Measurements from ENCODE around the gene FAAH.
"Not testable (repeated sequence)": the region's sequence is repeated elsewhere in the genome, so short reads cannot be mapped to it uniquely, and the experiment has no call there.

Gene FAAH

DNA sequence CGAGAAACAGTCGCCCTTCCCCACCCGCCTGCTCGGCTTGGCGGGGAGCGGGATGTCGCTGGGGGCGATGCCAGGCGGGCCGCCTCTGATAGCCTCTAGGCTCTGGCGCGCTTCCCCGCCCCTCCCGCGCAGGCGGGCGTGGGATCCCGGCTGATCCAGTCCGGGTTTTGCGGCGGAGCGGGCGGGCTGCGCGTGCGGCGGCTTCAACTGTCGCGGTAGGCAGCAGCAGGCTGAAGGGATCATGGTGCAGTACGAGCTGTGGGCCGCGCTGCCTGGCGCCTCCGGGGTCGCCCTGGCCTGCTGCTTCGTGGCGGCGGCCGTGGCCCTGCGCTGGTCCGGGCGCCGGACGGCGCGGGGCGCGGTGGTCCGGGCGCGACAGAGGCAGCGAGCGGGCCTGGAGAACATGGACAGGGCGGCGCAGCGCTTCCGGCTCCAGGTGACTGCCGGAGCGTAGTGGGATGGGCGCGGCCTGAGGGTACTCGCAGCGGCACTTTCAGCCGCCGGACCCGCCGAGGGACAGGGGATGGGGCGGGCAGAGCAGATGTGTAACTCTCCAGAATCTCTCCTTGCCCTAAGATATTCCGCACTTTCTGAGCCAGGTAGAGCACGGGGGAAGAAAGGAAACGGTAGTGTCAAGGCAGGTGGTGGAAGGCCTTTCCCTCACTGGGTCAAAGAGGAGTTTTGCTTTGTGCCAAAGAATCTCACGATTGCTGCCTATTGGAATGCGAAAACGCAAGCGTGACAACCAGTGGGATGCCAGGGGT, at the start of gene FAAH:
TSS of gene FAAH (plus strand) at position 210 of the 764 bp plus-strand sequence. CDS start at position 242, 32 bp downstream.
- TF ChIP-seq, protein P1, sequence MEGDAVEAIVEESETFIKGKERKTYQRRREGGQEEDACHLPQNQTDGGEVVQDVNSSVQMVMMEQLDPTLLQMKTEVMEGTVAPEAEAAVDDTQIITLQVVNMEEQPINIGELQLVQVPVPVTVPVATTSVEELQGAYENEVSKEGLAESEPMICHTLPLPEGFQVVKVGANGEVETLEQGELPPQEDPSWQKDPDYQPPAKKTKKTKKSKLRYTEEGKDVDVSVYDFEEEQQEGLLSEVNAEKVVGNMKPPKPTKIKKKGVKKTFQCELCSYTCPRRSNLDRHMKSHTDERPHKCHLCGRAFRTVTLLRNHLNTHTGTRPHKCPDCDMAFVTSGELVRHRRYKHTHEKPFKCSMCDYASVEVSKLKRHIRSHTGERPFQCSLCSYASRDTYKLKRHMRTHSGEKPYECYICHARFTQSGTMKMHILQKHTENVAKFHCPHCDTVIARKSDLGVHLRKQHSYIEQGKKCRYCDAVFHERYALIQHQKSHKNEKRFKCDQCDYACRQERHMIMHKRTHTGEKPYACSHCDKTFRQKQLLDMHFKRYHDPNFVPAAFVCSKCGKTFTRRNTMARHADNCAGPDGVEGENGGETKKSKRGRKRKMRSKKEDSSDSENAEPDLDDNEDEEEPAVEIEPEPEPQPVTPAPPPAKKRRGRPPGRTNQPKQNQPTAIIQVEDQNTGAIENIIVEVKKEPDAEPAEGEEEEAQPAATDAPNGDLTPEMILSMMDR (conservative IDR thresholded peaks at IDR 0.05; ENCODE audit: low read depth), result no peak
- ChIA-PET POLR2A (ENCODE audit: low non-redundant PET) (no interaction called here), CTCF (no interaction called here)
- DNase-seq (ENCODE audit: low spot score), result no peak
- H3K27ac ChIP-seq, result no peak within 1 kb of the TSS

DNA sequence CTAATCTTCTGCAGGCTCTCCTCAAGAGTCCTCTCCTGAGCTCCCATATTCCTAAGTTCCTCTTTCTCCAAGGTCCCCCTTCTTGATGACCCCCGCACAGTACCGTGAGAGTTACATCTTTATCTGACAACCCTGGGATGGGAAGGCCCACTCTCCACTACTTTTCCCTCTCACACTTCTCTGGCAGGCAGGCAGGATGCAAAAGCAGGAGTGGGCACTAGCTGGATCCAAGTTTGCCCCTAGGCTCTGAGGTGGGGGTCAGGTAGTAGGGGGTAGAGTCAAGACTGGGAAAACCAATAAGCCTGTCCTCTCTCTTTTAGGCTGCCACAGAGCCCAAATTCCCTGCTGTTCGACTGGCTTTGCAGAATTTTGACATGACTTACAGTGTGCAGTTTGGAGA, 49.6 kb upstream of the FAAH start:
- POLR2A ChIA-PET (ENCODE audit: low non-redundant PET), result no interaction called here
- TF ChIP-seq, protein P1 (conservative IDR thresholded peaks at IDR 0.05; ENCODE audit: low read depth), result no peak
- H3K27ac ChIP-seq, result no peak overlapping the region
- CTCF ChIA-PET, result no interaction called here
- DNase-seq (ENCODE audit: low spot score), result no peak

DNA sequence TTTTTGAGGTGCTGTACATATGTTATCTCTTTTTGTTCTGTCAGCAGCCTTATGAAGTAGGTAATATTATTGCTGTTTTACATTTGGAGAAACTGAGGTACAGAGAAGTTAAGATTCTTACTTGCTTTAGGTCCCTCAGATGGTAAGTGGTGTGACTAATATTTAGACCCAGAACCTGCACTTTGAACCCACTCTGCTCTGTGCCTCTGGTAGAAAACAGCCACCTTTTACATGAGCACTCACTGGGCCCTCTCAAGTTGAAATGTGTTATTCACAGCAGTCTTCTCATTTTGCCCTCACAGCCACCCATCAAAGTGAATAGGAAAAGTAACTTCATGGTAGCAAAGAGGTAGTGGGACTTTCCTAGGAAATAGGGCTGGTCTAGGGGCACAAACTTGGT, 48.8 kb upstream of the FAAH start:
- CTCF ChIA-PET, result interaction anchor here (0.7 kb wide), 1 partner anchor 260 kb away, joined by 3 read pairs; no protein-coding TSS in a partner anchor
- H3K27ac ChIP-seq, result no peak overlapping the region
- TF ChIP-seq, protein P1 (conservative IDR thresholded peaks at IDR 0.05; ENCODE audit: low read depth), result no peak
- DNase-seq (ENCODE audit: low spot score), result no peak
- POLR2A ChIA-PET (ENCODE audit: low non-redundant PET), result no interaction called here

DNA sequence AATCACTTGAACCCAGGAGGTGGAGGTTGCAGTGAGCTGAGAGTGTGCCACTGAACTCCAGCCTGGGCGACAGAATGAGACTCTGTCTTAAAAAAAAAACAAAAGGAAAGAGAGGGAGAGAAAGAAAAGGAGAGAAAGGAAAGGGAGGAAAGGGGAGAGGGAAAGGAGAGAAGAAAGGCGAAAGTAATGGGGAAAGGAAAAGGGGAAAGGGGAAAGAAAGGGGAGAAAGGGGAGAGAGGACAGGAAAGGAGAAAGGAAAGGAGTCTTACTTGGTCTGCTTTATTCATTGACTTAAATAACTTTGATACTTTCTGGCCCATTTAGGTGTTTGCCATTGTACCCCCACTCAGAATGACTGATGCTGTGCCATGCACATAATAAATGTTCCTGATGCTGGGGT, 41.8 kb upstream of the FAAH start:
- POLR2A ChIA-PET (ENCODE audit: low non-redundant PET), result no interaction called here
- TF ChIP-seq, protein P1 (conservative IDR thresholded peaks at IDR 0.05; ENCODE audit: low read depth), result no peak

DNA sequence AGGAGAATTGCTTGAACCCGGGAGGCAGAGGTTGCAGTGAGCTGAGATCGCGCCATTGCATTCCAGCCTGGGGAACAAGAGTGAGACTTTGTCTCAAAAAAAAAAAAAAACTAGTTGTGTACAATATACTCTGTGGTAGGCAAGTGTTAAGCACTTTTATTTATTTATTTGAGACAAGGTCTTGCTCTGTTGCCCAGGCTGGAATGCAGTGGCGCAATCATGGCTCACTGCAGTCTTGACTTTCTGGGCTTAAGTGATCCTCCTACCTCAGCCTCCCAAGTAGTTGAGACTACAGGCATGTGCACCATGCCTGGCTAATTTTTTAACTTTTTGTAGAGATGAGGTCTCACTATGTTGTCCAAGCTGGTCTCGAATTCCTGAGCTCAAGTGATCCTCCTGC, 38.2 kb upstream of the FAAH start:
- H3K27ac ChIP-seq; POLR2A ChIA-PET (ENCODE audit: low non-redundant PET); CTCF ChIA-PET; DNase-seq (ENCODE audit: low spot score): not testable (repeated sequence)

More for the DNA sequence above, 41.8 kb upstream of the FAAH start:
- H3K27ac ChIP-seq, result no peak overlapping the region
- no peak for DNase-seq (ENCODE audit: low spot score)
- CTCF ChIA-PET, result no interaction called here

DNA sequence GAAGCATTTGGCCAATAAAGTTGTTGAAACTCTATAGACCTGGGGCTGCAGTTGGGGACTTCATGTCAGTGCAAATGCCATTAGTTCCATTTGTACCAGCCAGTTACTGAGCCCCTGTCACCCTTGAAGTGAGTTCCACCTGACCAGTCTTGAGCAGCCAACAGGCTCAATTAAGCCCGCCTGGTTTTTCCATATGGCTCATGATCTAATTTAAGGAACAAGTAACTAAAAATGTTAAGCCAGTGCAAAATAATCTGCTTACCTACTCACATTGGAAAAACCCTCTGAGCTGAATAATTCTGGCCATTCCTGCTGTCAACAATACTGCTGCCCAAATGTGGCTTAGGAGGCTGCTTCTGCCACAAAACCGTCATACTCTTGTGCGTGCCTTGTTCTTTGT, 32.0 kb upstream of the FAAH start:
- ChIA-PET POLR2A (ENCODE audit: low non-redundant PET) (no interaction called here), CTCF (no interaction called here)
- TF ChIP-seq, protein P1 (conservative IDR thresholded peaks at IDR 0.05; ENCODE audit: low read depth), result no peak
- H3K27ac ChIP-seq, result no peak overlapping the region
- DNase-seq (ENCODE audit: low spot score), result no peak

DNA sequence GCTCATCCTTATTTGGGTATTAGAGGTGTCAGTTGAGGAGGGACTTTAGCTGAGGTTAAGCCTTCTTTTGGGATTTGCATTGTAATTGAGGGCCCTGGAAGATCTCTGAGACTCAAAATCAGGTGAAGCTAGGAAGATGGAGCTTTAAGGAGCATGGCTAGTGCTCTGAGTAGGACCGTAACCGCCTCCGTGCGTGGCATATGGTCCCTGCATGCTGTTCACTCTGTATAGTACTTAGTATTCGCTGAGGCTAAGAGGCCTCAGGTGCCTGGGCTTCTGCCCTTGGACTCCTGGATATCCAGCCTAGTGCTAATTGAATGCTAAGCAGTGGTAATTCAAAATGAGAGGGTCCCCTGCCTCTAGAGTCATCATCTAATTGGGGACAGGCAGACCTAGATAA, 31.0 kb upstream of the FAAH start:
- ChIA-PET CTCF (no interaction called here), POLR2A (ENCODE audit: low non-redundant PET) (no interaction called here)
- TF ChIP-seq, protein P1 (conservative IDR thresholded peaks at IDR 0.05; ENCODE audit: low read depth), result no peak
- H3K27ac ChIP-seq, result no peak overlapping the region
- DNase-seq (ENCODE audit: low spot score), result no peak

Data from RWPE1 (cell line).